ENCODE measurements around the gene RGP1.
A peak's percentile ranks its signal among the peaks of the same experiment; 100 is the strongest.

GRCh38 chr9:35749515-35750255, 598 bp downstream of the RGP1 start:
- no peak for TF ChIP-seq CTCF (IDR thresholded peaks at IDR 0.05 in 8 of 11, conservative IDR thresholded peaks at IDR 0.05 in 3 of 11)
- TF ChIP-seq POLR2AphosphoS5 (IDR thresholded peaks at IDR 0.05), result peak in 1 of 3 donors; percentile 27
